Measurements from ENCODE around the gene CHST9.

DNA sequence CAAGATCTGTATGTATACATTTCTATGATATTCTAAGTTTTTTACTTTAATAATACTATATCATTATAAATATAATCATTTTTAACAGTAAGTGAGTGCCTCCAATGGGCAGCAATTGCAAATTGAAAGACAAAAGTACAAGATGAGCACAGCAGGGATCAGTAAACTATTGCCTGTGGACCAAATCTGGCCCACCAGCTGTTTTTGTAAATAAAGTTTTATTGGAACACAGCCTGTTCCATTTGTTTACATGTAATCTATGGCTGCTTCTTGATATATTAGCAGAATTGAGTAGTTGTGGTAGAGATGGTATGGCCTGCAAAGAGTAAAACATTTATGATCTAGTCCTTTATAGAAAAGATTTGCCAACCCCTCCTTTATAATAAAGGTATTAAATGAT, 43.2 kb downstream of the CHST9 start:
- TF ChIP-seq, protein P1, sequence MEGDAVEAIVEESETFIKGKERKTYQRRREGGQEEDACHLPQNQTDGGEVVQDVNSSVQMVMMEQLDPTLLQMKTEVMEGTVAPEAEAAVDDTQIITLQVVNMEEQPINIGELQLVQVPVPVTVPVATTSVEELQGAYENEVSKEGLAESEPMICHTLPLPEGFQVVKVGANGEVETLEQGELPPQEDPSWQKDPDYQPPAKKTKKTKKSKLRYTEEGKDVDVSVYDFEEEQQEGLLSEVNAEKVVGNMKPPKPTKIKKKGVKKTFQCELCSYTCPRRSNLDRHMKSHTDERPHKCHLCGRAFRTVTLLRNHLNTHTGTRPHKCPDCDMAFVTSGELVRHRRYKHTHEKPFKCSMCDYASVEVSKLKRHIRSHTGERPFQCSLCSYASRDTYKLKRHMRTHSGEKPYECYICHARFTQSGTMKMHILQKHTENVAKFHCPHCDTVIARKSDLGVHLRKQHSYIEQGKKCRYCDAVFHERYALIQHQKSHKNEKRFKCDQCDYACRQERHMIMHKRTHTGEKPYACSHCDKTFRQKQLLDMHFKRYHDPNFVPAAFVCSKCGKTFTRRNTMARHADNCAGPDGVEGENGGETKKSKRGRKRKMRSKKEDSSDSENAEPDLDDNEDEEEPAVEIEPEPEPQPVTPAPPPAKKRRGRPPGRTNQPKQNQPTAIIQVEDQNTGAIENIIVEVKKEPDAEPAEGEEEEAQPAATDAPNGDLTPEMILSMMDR (IDR thresholded peaks at IDR 0.05; ENCODE audit: extremely low read depth in 1 of 2, insufficient read depth in 1 of 2, low read depth in 1 of 2, low read length in 2 of 2), result no peak
- TF ChIP-seq POLR2A (IDR thresholded peaks at IDR 0.05; ENCODE audit: low read depth, low read length) (no peak), POLR2AphosphoS5 (IDR thresholded peaks at IDR 0.05; ENCODE audit: insufficient read depth, low read depth, low read length) (no peak), FOS (IDR thresholded peaks at IDR 0.05; ENCODE audit: borderline replicate concordance, insufficient read depth, low read length) (no peak), EZH2 (IDR thresholded peaks at IDR 0.05; ENCODE audit: borderline replicate concordance, low read depth, low read length, severe bottlenecking) (no peak)

Measured in endothelial cell of umbilical vein (primary cell).